GM18951 (cell line): ENCODE results near the gene ATP6V1C2.

Source experiments
- POLR2A ChIP-seq: IDR thresholded peaks from 4 replicates; pipeline ENCODE4 v1.6.1; 2011; ENCODE audit warnings: mild to moderate bottlenecking; ENCODE audit not compliant: insufficient read length, insufficient read depth; ENCODE audit errors: extremely low read depth
- in situ Hi-C: fragments of 300-500 bp; cut with MboI; formaldehyde crosslinking; loops from one replicate; pipeline ENCODE4 v1.12.0; 2022; ENCODE audit warnings: low sequenced_read_pairs, mixed read lengths, inconsistent platforms; ENCODE audit not compliant: unreplicated experiment

ATP6V1C2 gene

GRCh38 chr2:10709290-10709939 is 12.0 kb upstream of the ATP6V1C2 start:
- in situ Hi-C loops: no loop called here
- TF ChIP-seq POLR2A: no peak

- in situ Hi-C loops: no loop called here
- no peak for TF ChIP-seq POLR2A
Measured at GRCh38 chr2:10712185-10712809, 9.1 kb upstream of the ATP6V1C2 start.

- in situ Hi-C loops: no loop called here
Measured at GRCh38 chr2:10716581-10716980, 4.8 kb upstream of the ATP6V1C2 start.

GRCh38 chr2:10717628-10718027 is 3.8 kb upstream of the ATP6V1C2 start:
- in situ Hi-C loops: no loop called here
- TF ChIP-seq POLR2A: no peak

More at GRCh38 chr2:10716581-10716980, 4.8 kb upstream of the ATP6V1C2 start:
- no peak for TF ChIP-seq POLR2A

- in situ Hi-C loops: no loop called here
- TF ChIP-seq POLR2A: no peak
Measured at GRCh38 chr2:10720306-10720705, 1.1 kb upstream of the ATP6V1C2 start.

GRCh38 chr2:10720947-10721395 is 459 bp upstream of the ATP6V1C2 start:
- no peak for TF ChIP-seq POLR2A
- in situ Hi-C loops: no loop called here

- TF ChIP-seq POLR2A: no peak
- in situ Hi-C loops: no loop called here
Measured at GRCh38 chr2:10722252-10722825, 909 bp downstream of the ATP6V1C2 start.

- no peak for TF ChIP-seq POLR2A
- in situ Hi-C loops: no loop called here
Measured at GRCh38 chr2:10732924-10733565, 11.6 kb downstream of the ATP6V1C2 start.

GRCh38 chr2:10733566-10733925 is 12.1 kb downstream of the ATP6V1C2 start:
- in situ Hi-C loops: no loop called here
- TF ChIP-seq POLR2A: no peak

- in situ Hi-C loops: no loop called here
- no peak for TF ChIP-seq POLR2A
Measured at GRCh38 chr2:10733980-10734379, 12.6 kb downstream of the ATP6V1C2 start.

GRCh38 chr2:10738192-10738591 is 16.8 kb downstream of the ATP6V1C2 start:
- TF ChIP-seq POLR2A: no peak
- in situ Hi-C loops: no loop called here

GRCh38 chr2:10740226-10740625 is 18.8 kb downstream of the ATP6V1C2 start:
- no peak for TF ChIP-seq POLR2A
- in situ Hi-C loops: no loop called here

- no peak for TF ChIP-seq POLR2A
- in situ Hi-C loops: no loop called here
Measured at GRCh38 chr2:10741139-10741538, 19.7 kb downstream of the ATP6V1C2 start.
